Epithelial cell of proximal tubule (primary cell): ENCODE measurements around the gene DIO3. TPM values are rescaled to one million over a fixed set of nuclear protein-coding genes. Genes with fewer than 3 reads are reported as not detected.

Source experiments
- DNase-seq: peaks from one replicate; pipeline ENCODE4 v3.0.0-alpha.2; 2011; ENCODE audit warnings: low read depth
- H3K4me3 ChIP-seq: 2 replicates; pipeline ENCODE4 v1.5.1; 2011; ENCODE audit warnings: low read depth, mild to moderate bottlenecking, low read length
- total RNA-seq: library from RNA; depleted of rRNA; stranded (reverse); fragments of >200 nt; gene quantifications from 2 replicates; pipeline ENCODE4 v1.2.3, GENCODE V29; 2015
- TF ChIP-seq, protein P1 (sequence below): conservative IDR thresholded peaks from 2 replicates; pipeline ENCODE4 v1.5.1; 2012; ENCODE audit warnings: low read depth, mild to moderate bottlenecking, low read length

Gene DIO3
- total RNA-seq = not detected in 2 replicates

DNA sequence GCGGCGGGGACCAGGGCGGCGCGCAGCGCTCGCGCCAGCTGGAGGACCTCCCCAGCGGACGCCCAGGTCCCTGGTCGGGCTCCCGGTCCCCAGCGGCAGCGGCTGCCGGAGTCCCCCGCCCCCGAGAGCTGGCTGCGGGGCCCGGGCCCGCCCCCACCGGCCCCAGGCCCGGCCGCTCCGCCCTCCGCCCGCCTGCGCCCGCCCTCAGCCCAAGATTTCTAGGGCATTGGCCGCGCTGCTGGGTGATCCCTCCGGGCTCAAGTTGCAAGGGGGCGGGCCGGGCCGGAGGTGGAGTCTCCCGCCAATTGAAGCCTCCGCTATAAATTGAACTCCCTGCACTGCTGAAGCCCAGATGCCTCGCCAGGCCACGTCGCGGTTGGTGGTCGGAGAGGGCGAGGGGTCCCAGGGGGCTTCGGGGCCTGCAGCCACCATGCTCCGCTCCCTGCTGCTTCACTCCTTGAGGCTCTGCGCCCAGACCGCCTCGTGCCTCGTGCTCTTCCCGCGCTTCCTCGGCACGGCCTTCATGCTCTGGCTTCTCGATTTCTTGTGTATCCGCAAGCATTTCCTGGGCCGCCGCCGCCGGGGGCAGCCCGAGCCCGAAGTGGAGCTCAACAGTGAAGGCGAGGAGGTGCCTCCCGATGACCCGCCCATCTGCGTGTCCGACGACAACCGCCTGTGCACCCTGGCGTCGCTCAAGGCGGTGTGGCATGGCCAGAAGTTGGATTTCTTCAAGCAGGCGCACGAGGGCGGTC, at the start of gene DIO3:
Gene DIO3, plus strand, starts transcription at position 351 of the 752 bp plus-strand sequence.
- no peak within 1 kb of the TSS for H3K4me3 ChIP-seq
- no peak for DNase-seq
- TF ChIP-seq, protein P1, sequence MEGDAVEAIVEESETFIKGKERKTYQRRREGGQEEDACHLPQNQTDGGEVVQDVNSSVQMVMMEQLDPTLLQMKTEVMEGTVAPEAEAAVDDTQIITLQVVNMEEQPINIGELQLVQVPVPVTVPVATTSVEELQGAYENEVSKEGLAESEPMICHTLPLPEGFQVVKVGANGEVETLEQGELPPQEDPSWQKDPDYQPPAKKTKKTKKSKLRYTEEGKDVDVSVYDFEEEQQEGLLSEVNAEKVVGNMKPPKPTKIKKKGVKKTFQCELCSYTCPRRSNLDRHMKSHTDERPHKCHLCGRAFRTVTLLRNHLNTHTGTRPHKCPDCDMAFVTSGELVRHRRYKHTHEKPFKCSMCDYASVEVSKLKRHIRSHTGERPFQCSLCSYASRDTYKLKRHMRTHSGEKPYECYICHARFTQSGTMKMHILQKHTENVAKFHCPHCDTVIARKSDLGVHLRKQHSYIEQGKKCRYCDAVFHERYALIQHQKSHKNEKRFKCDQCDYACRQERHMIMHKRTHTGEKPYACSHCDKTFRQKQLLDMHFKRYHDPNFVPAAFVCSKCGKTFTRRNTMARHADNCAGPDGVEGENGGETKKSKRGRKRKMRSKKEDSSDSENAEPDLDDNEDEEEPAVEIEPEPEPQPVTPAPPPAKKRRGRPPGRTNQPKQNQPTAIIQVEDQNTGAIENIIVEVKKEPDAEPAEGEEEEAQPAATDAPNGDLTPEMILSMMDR = no peak

GRCh38 chr14:101511620-101512375, 49.5 kb upstream of the DIO3 start:
- TF ChIP-seq, protein P1 = no peak
- H3K4me3 ChIP-seq = no peak overlapping the region
- no peak for DNase-seq

GRCh38 chr14:101512376-101512695, 49.0 kb upstream of the DIO3 start:
- DNase-seq = no peak
- H3K4me3 ChIP-seq = no peak overlapping the region
- TF ChIP-seq, protein P1 = no peak

GRCh38 chr14:101514136-101514535, 47.2 kb upstream of the DIO3 start:
- no peak overlapping the region for H3K4me3 ChIP-seq
- TF ChIP-seq, protein P1 = no peak
- no peak for DNase-seq

DNA sequence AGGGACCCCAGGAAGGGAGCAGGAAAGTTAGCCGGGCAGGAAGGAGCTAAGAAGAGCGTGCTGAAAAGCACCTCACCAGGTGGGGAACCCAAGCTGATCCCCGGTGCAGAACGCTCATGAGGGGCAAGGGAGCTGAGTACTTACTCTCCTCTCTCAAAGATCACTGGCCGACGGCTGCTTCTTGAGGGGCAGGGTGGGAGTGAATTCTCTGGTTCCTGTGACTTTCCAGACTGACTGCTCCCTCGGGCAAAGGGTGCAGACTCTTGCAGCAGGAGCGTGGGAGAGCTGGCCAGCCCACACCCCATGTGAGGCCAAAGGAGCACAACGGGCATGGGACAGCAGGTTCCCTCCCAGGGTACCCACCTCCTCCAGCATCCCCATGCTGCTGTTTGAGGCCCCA, 44.9 kb upstream of the DIO3 start:
- DNase-seq = no peak
- H3K4me3 ChIP-seq = no peak overlapping the region
- TF ChIP-seq, protein P1 = no peak

DNA sequence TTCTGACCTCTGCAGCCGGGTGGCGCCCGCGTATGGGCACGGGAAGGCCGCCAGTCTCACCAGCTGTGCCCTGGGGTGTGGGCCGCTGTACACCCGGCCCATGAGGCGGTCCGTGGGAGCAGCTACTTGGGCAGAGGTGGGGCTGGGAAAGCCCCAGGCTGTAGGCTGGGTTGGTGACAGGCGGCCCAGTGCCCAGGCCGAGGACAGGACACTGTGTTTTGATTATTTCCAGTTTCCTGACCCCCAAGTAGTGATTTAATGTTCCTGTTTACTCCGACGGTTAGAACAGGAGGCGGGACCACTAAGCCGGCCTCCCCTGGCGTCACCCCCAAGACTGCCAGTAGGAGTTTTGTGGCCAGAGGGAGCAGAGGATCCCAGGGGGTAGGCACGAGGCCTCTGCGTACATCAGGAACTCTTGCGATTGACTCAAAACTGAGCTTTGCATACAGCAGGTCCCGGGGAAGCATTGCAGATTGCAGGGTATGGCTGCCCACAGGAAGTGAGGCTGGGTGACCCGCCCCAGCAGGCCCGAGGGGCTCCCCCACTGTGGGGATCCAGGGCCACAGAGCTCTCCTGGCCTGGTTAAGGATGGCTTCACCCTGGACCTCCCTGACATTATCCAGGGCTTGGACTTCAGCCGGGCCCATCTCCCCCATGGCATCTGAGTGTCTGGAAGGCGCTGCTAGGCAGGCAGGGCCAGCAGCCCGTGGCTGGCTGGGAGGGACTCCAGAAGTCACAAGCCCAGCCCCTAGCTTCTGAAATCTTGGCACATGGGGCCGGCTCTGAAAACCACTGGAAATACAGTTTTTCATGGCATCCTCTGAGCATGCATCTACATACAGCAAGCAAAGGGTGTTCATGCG, 42.5 kb upstream of the DIO3 start:
- no peak overlapping the region for H3K4me3 ChIP-seq
- no peak for DNase-seq
- TF ChIP-seq, protein P1 = no peak
